Skeletal muscle tissue (tissue), 4 donors: ENCODE measurements around the gene CSHL1. TPM values are rescaled to one million over a fixed set of nuclear protein-coding genes. Genes with fewer than 3 reads are reported as not detected.
"Not testable (repeated sequence)": the region's sequence is repeated elsewhere in the genome, so short reads cannot be mapped to it uniquely, and the experiment has no call there.

Experiments
- H3K27ac ChIP-seq: one replicate; pipeline ENCODE4 v1.7.0; 2013; ENCODE audit warnings: mild to moderate bottlenecking, low read depth, low read length, inconsistent platforms
- H3K27me3 ChIP-seq, 3 donors: one replicate each; pipeline ENCODE4 v1.7.0; 2013; ENCODE audit warnings: low read length in 3 of 3; ENCODE audit not compliant: control insufficient read depth in 3 of 3, insufficient read depth in 3 of 3
- H3K36me3 ChIP-seq, 3 donors: one replicate each; pipeline ENCODE4 v1.7.0; 2013; ENCODE audit warnings: low read length in 3 of 3; ENCODE audit not compliant: control insufficient read depth in 3 of 3, insufficient read depth in 3 of 3
- H3K4me1 ChIP-seq, 3 donors: one replicate each; pipeline ENCODE4 v1.7.0; 2013; ENCODE audit warnings: low read length in 3 of 3, mild to moderate bottlenecking in 3 of 3; ENCODE audit not compliant: control insufficient read depth in 3 of 3, insufficient read depth in 3 of 3
- H3K4me3 ChIP-seq, 3 donors: one replicate each; pipeline ENCODE4 v1.7.0; 2013; ENCODE audit warnings: low read length in 3 of 3
- H3K9ac ChIP-seq, 3 donors: one replicate each; pipeline ENCODE4 v1.7.0; 2013; ENCODE audit warnings: low read length in 3 of 3, mild to moderate bottlenecking in 3 of 3, moderate library complexity in 2 of 3, low read depth in 1 of 3
- H3K9me3 ChIP-seq, 3 donors: one replicate each; pipeline ENCODE4 v1.7.0; 2013; ENCODE audit warnings: low read length in 3 of 3; ENCODE audit not compliant: control insufficient read depth in 3 of 3
- total RNA-seq: library from RNA; depleted of rRNA; stranded (reverse); fragments of >200 nt; gene quantifications from one replicate; pipeline ENCODE4 v1.2.3, GENCODE V29; 2014
- donor health status: Osteomylitis.

Gene CSHL1
- total RNA-seq, 1 donor from 2014 or later, result not detected

DNA sequence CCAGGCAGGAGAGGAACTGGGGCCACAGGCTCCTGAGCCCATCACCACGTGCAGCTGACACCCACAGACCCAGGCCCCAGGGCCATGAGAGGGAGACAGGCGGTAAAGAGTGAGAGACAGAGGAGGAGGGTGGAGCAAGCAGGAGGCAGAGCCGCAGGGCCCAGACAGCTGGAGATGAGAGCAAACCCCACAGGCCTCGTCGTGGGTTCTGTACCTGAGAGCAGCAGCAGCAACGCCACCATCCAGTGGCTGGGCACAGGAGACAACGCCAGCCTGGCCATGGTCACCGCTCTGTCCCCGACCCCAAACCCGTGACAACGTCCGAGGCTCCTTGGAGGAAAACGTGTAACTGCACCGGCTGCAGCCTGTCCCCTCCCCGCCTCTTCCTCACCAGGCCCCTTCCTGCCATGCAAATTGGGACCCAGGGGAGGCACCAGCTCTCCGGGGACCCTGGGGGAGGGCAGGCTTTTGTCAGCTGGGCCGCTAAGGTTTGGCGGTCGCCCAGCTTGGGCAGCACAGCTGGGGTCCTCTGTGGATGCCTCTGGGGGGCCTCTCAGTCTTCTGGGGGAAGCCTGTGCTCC, 21.0 kb upstream of the CSHL1 start, which contains the start of gene CD79B:
Gene CD79B, minus strand, starts transcription at position 351 of the 581 bp plus-strand sequence. Its CDS starts 70 bp downstream, at position 281.
- Histone ChIP-seq H3K4me1 (peaks cover 20 to 28% (median 28%) of the 10 kb centered on the region in 3 donors), H3K4me3 (peak within 1 kb of the TSS in 1 of 3 donors; percentile 45), H3K27me3 (no peaks in the 10 kb centered on the region), H3K36me3 (no peaks in the 10 kb centered on the region), H3K9me3 (no peaks in the 10 kb centered on the region), H3K9ac (peak within 1 kb of the TSS in 2 of 3 donors; percentile 54 to 69), H3K27ac (peak within 1 kb of the TSS; percentile 47)

DNA sequence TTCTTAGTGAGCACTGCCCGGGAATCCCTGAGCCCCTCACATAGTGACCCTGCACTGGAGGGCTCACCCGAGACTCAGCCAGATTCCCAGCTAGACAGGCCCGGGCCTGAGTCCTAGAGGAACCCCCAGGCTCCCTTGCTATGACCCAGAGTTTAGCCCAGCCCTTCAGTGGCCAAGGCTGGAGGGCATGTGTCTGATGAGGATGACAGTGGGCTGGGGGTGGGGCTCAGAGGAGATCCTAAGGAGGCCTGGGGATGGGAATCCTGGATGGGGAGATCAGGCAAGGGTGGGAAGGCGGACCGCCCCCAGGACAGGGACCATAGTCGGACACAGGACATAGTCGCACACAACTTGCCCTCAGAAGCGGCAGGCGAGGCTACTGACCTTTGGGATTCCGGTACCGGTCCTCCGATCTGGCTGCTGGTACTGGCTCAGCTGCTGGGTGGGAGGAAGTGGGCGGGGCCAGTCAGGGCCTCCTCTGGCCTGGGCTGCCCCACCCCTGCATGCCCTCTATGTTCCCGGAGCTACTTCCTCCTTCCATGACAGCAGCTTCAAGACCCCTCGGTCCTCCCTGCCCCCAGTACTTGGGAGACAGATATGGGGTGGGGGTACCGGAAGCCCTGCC, 20.0 kb upstream of the CSHL1 start:
- Histone ChIP-seq H3K27me3 (no peaks in the 10 kb centered on the region), H3K9ac (peak overlapping the region in 2 of 3 donors; percentile 54 to 69), H3K4me3 (peak overlapping the region in 1 of 3 donors; percentile 22), H3K4me1 (peaks cover 20 to 28% (median 28%) of the 10 kb centered on the region in 3 donors), H3K27ac (peak overlapping the region; percentile 47), H3K9me3 (no peaks in the 10 kb centered on the region), H3K36me3 (no peaks in the 10 kb centered on the region)

DNA sequence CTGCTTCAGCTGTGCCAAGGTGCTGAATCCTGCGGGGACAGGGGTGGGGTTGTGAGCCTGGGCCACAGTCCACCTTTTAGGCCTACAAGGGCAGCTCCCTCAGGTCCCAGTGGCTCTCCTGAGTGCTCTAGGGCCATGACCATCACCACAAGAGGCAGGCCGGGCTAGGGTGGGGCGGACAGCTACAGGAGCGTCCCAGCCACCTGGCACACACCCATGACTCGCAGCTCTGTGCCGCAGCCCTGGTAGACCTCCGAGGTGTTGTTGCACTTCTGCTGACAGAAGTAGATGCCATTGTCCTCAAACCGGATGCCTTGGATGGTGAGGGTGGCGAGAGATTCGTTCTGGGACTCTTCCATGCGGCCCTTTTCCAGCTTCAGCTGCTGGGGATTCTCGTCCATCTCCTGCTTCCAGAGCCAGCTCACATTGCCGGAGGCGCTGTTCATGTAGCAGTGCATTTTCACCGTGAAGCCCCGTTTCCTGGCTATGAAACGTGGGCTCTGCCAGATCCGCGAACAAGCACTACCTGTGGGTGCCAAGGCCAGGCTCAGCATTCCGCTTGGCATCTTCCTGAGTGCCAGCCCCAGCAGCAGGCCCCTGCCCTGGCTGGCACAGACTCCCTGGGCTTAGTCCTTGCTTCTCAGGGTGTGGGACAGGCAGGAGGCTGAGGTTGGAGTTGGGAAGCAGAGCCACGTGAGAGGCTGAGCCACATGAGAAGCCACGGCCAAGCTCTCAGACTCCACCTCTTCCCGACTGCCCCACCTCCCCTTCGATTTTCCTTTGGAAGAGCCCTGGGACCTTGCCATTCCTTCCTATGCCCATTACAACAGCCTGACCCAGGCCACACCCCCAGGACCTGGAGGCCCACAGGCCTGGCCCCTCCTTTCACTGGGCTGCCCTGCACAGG, 19.1 kb upstream of the CSHL1 start:
- Histone ChIP-seq H3K4me1 (peaks cover 20 to 28% (median 28%) of the 10 kb centered on the region in 3 donors), H3K27ac (peak overlapping the region; percentile 54), H3K4me3 (peak overlapping the region in 1 of 3 donors; percentile 41), H3K9ac (peak overlapping the region in 2 of 3 donors; percentile 54 to 69), H3K27me3 (no peaks in the 10 kb centered on the region), H3K36me3 (no peaks in the 10 kb centered on the region), H3K9me3 (no peaks in the 10 kb centered on the region)

DNA sequence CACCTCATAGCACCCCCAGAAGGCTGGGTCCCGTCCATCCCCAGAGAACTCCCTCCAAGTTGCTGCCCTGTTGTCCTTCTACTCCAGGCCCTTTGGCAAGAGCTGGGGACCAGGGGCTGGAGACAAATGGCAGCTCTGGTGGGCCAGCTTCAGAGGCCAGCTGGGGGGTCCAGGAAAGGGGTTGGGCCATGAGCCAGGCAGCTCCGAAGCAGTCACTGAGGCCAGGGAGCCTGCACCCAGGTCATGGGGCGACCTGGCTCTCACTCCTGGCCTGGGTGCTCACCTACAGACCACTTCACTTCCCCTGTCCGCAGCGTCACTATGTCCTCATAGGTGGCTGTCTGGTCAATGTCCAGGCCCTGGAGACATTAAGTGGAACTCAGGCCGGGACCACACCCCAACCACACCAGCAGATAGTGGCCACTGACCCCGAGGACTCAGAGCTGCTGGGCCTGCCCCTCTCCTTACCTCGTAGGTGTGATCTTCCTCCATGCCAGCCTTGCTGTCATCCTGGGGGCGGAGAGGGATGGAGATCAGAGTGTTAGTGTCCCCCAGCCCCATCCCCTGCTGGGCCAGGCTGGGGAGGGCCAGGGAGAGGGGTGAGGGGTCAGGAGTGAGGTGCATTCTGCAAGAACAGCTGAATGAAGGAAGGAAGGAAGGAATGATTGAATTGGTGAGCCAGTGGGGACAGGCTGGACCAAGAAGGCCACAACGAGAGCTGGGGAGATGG, 18.1 kb upstream of the CSHL1 start:
- Histone ChIP-seq H3K9me3 (no peaks in the 10 kb centered on the region), H3K9ac (no peak overlapping the region), H3K36me3 (no peaks in the 10 kb centered on the region), H3K27me3 (no peaks in the 10 kb centered on the region), H3K27ac (no peak overlapping the region), H3K4me1 (peaks cover 20 to 28% (median 24%) of the 10 kb centered on the region in 3 donors), H3K4me3 (no peak overlapping the region)

DNA sequence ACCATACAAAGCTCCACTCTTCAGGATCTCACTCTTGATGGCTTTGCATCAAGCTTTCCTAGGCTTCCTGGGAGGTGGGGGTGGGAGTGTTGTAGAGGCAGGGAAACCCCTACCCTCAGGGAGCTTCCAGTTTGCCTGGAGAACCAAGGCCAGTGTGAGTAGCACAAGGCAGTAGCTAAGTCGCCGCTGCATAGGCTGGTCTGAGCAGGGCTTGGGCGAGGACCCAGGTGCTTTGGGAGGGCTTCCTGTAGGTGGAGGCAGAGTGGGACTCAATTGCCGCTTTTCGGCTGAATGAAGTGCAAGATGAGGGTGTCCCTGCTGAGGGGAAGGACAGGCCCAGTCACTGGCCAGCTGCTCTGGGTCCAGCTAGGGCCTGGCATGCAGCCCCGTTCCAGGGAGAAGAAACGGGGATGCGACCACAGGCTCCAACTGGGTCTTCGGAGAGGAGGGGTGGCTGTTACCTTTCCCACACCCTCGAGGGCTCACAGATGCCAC, 17.2 kb upstream of the CSHL1 start:
- Histone ChIP-seq H3K9me3 (no peaks in the 10 kb centered on the region), H3K9ac (no peak overlapping the region), H3K27me3 (no peaks in the 10 kb centered on the region), H3K4me1 (peaks cover 20 to 28% (median 24%) of the 10 kb centered on the region in 3 donors), H3K4me3 (no peak overlapping the region), H3K27ac (no peak overlapping the region), H3K36me3 (no peaks in the 10 kb centered on the region)

DNA sequence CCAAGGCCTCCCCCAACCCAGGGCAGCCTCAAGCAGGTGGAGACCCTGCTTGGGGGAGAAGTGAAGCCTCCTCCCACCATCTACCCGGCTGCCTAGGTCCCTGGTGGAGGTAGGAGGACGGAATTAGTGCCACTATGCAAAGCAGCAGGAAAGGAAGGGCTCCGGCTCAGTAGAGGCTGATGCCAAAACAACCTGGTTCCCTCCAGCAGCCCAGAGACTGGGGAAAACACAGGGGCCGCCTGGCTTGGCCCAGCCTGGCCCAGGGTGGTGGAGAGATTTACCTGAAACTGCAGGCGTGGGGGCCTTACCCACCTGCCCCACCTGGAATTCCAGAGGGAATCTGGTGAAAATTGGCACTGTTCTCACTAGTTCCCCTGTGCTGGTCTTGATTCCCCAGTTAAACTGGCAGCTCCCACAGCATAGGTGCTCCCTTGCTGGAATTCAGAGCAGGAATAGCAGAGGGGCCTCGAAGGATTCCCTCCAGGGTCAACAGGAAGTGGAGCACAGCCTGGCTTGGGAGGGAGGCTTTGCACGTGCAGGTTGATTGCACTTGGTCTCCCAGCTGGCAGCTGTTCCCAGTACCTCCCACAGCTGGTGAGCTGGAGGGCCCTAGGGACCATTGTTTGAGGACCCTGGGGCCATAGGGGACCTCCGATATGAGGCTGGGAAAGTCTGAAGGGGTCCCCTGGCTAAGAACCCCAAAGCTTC, 16.6 kb upstream of the CSHL1 start:
- no peak overlapping the region for H3K27ac ChIP-seq
- no peaks in the 10 kb centered on the region for H3K36me3 ChIP-seq
- no peak overlapping the region for H3K9ac ChIP-seq
- no peaks in the 10 kb centered on the region for H3K27me3 ChIP-seq
- H3K4me3 ChIP-seq, result no peak overlapping the region
- H3K9me3 ChIP-seq, result no peaks in the 10 kb centered on the region
- peaks cover 20 to 28% (median 24%) of the 10 kb centered on the region in 3 donors for H3K4me1 ChIP-seq

DNA sequence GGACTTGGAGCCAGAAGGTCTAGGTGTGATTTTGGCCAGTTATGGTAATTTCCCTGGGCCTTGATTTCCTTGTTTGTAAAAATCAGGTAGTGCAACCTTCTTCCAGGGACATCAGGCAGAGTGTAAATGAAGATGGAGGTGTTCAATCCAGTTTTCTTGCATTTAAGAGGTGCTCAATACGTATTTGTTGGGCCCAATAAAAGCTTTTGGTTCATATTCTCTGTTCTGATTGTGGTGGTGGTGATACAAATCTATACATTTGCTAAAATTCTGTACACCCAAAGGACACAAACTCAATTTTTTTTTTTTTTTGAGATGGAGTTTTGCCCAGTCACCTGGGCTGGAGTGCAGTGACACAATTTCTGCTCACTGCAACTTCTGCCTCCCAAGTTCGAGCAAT, 15.1 kb upstream of the CSHL1 start:
- Histone ChIP-seq H3K27ac (no peak overlapping the region), H3K27me3 (no peaks in the 10 kb centered on the region), H3K4me1 (peaks cover 14 to 18% (median 18%) of the 10 kb centered on the region in 3 donors), H3K9ac (no peak overlapping the region), H3K36me3 (no peaks in the 10 kb centered on the region), H3K9me3 (no peaks in the 10 kb centered on the region), H3K4me3 (no peak overlapping the region)

DNA sequence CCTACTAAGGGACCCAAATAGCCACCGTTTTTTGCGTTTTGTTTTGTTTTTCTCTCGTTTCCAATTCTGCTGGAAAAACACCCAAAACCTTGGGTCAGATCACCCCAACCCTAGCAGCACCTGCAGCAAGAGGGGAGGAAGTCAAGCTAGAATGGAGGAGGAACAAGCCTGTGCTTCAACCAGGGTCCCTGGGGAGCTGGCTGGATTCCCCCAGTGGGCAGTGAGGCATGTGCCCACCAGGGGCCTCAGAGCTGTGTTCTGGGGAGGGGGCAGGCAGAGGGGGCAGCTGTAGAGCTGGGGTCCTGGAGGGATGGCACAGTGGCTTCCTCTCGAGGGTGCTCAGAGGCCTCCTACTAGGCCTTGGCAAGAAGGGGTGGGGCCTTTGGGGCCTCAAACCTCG, 14.6 kb upstream of the CSHL1 start:
- H3K9ac ChIP-seq, result no peak overlapping the region
- H3K4me3 ChIP-seq, result no peak overlapping the region
- no peaks in the 10 kb centered on the region for H3K36me3 ChIP-seq
- H3K4me1 ChIP-seq, result peaks cover 9 to 13% (median 13%) of the 10 kb centered on the region in 3 donors
- H3K27me3 ChIP-seq, result no peaks in the 10 kb centered on the region
- no peak overlapping the region for H3K27ac ChIP-seq
- H3K9me3 ChIP-seq, result no peaks in the 10 kb centered on the region

DNA sequence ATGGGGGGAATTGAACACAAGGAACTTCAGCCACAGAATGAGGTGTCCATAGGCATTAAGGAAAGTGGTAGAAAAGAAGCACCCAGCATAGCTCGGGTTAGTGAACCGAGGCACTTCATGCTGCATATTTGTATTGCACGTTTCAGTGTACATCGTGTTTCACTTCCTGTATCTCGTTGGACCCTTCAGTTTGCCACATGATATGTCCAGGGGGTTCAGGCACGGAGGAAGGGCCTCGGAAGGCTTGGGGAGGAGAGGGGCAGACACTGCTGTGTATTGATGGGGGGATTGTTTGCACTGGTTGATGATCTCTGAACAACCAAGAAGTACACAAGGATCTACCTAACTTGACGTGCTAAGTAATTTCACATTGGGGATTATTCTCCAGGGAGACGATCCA, 11.3 kb upstream of the CSHL1 start:
- H3K27ac ChIP-seq, H3K4me3 ChIP-seq, H3K36me3 ChIP-seq, H3K9me3 ChIP-seq, H3K27me3 ChIP-seq, H3K9ac ChIP-seq: not testable (repeated sequence)
- peaks cover 5 to 11% (median 8%) of the 10 kb centered on the region in 3 donors for H3K4me1 ChIP-seq
